ENCODE data around the gene B3GAT3.

- no peak for TF ChIP-seq EZH2 (IDR thresholded peaks at IDR 0.05; ENCODE audit: borderline replicate concordance, low read depth, low read length, severe bottlenecking)
- TF ChIP-seq CTCF (IDR thresholded peaks at IDR 0.05; ENCODE audit: extremely low read depth in 1 of 2, insufficient read depth in 1 of 2, low read depth in 1 of 2, low read length in 2 of 2) = no peak
- no peak for TF ChIP-seq POLR2A (IDR thresholded peaks at IDR 0.05; ENCODE audit: low read depth, low read length)
These were observed 54.7 kb downstream of the B3GAT3 start for GRCh38 chr11:62567018-62567633.

Data from endothelial cell of umbilical vein (primary cell).